Vagina (tissue), 2 donors: ENCODE data around the gene TMEM273.

ENCODE experiments used
- CTCF ChIP-seq, 3 experiments: fragments of 450-650 bp in 2 of 3; fragments of 200-600 bp in 1 of 3; sonication (generic) in 1 of 3; IDR thresholded peaks; one replicate each; pipeline ENCODE4 v1.5.1; 2017 to 2019; ENCODE audit warnings: antibody characterized with exemption in 3 of 3, mild to moderate bottlenecking in 2 of 3, moderate library complexity in 2 of 3
- POLR2AphosphoS5 ChIP-seq, 2 donors: sonication (generic); formaldehyde crosslinking; IDR thresholded peaks; one replicate each; pipeline ENCODE4 v1.9.0; 2017; ENCODE audit warnings: antibody characterized with exemption in 2 of 2, mild to moderate bottlenecking in 2 of 2, low read depth in 1 of 2; ENCODE audit not compliant: insufficient read depth in 1 of 2

- TF ChIP-seq POLR2AphosphoS5 (IDR thresholded peaks at IDR 0.05; ENCODE audit: insufficient read depth in 1 of 2, low read depth in 1 of 2) (no peak), CTCF (IDR thresholded peaks at IDR 0.05) (no peak)
Observed at GRCh38 chr10:49174926-49175500, 13.2 kb downstream of the TMEM273 start.
